SK-N-SH (cell line): ENCODE data around the gene CNIH3. TPM values are rescaled to one million over a fixed set of nuclear protein-coding genes. Genes with fewer than 3 reads are reported as not detected.

Experiments
- CTCF ChIA-PET: fragments of 300-600, 350-600 bp; formaldehyde crosslinking; extraction: SDS; loops from one replicate; lab custom pipeline; 2021; lab: Yijun Ruan, JAX
- POLR2A ChIA-PET: fragments of 350-600 bp; sonication (Branson Sonifier 250); formaldehyde crosslinking; extraction: SDS; loops from one replicate; lab custom pipeline; 2020; ENCODE audit warnings: antibody characterized with exemption, inconsistent platforms; lab: Yijun Ruan, JAX
- DNase-seq: peaks from one replicate; pipeline ENCODE4 v3.0.0; 2012
- H2AFZ ChIP-seq: fragments of 200-600 bp; sonication (generic); 2 replicates; pipeline ENCODE4 v1.8.1; 2016; ENCODE audit warnings: antibody characterized with exemption, mild to moderate bottlenecking, low read depth
- H3F3A ChIP-seq: fragments of 200-600 bp; sonication (generic); replicated peaks from 2 replicates; pipeline ENCODE3; 2016; ENCODE audit warnings: antibody characterized with exemption, mild to moderate bottlenecking; ENCODE audit not compliant: insufficient read depth
- H3K27ac ChIP-seq, 2 experiments: fragments of 200-500 bp in 1 of 2; fragments of 200-600 bp in 1 of 2; sonication (Bioruptor generic) in 1 of 2; sonication (generic), shearing (Covaris generic) in 1 of 2; 2 replicates each; pipeline versions ENCODE4 v1.5.1 to v1.6.1; 2014 to 2016; ENCODE audit warnings: low read depth in 2 of 2, inconsistent platforms in 1 of 2, low read length in 1 of 2, mild to moderate bottlenecking in 1 of 2, mixed read lengths in 1 of 2
- H3K27me3 ChIP-seq: fragments of 200-600 bp; sonication (generic), shearing (Covaris generic); 2 replicates; pipeline ENCODE4 v1.6.1; 2016; ENCODE audit warnings: mixed run types; ENCODE audit not compliant: insufficient read depth
- H3K36me3 ChIP-seq, 2 experiments: fragments of 200-500 bp in 1 of 2; fragments of 200-600 bp in 1 of 2; sonication (Bioruptor generic) in 1 of 2; sonication (generic) in 1 of 2; replicated peaks in 1 of 2; 2 replicates each; pipeline versions ENCODE3 to v1.5.1; 2014 to 2016; ENCODE audit warnings: low read length in 1 of 2, mild to moderate bottlenecking in 1 of 2; ENCODE audit not compliant: insufficient read depth in 2 of 2, control insufficient read depth in 1 of 2
- H3K4me1 ChIP-seq, 2 experiments: fragments of 200-500 bp in 1 of 2; fragments of 200-600 bp in 1 of 2; sonication (Bioruptor generic) in 1 of 2; sonication (generic), shearing (Covaris generic) in 1 of 2; 2 replicates each; pipeline versions ENCODE4 v1.5.1 to v1.6.1; 2014 to 2016; ENCODE audit warnings: low read depth in 1 of 2, low read length in 1 of 2, mixed run types in 1 of 2; ENCODE audit not compliant: insufficient read depth in 2 of 2, control insufficient read depth in 1 of 2
- H3K4me2 ChIP-seq: fragments of 200-600 bp; sonication (generic), shearing (Covaris generic); 2 replicates; pipeline ENCODE4 v1.6.1; 2017; ENCODE audit warnings: mixed run types
- H3K4me3 ChIP-seq, 2 experiments: fragments of 200-500 bp in 1 of 2; fragments of 200-600 bp in 1 of 2; sonication (Bioruptor generic) in 1 of 2; sonication (generic), shearing (Covaris generic) in 1 of 2; 2 replicates each; pipeline versions ENCODE4 v1.5.1 to v1.8.1; 2014 to 2016; ENCODE audit warnings: low read depth in 2 of 2, inconsistent platforms in 1 of 2, low read length in 1 of 2, mild to moderate bottlenecking in 1 of 2, mixed read lengths in 1 of 2, moderate library complexity in 1 of 2
- H3K79me2 ChIP-seq: fragments of 200-600 bp; sonication (generic); 2 replicates; pipeline ENCODE4 v1.8.1; 2017; ENCODE audit warnings: mild to moderate bottlenecking; ENCODE audit not compliant: insufficient read depth
- H3K9ac ChIP-seq: fragments of 200-600 bp; sonication (generic); 2 replicates; pipeline ENCODE4 v1.6.1; 2017; ENCODE audit warnings: mixed run types
- H3K9me2 ChIP-seq: fragments of 200-600 bp; sonication (generic); 2 replicates; pipeline ENCODE4 v1.6.1; 2017; ENCODE audit warnings: mixed run types
- H3K9me3 ChIP-seq: fragments of 200-600 bp; sonication (generic); 2 replicates; pipeline ENCODE4 v1.6.1; 2017; ENCODE audit warnings: mixed run types, mild to moderate bottlenecking, moderate library complexity
- H4K20me1 ChIP-seq: fragments of 200-600 bp; sonication (generic); 2 replicates; pipeline ENCODE4 v1.6.1; 2017; ENCODE audit warnings: mild to moderate bottlenecking, mixed run types; ENCODE audit not compliant: insufficient read depth
- ELF1 ChIP-seq: IDR thresholded peaks from 2 replicates; pipeline ENCODE4 v1.4.0; 2012
- FOXJ3 ChIP-seq: sonication (generic); formaldehyde crosslinking; IDR thresholded peaks from 2 replicates; pipeline ENCODE4 v1.5.1; 2020; ENCODE audit warnings: mild to moderate bottlenecking, missing genetic modification reagents
- FOXM1 ChIP-seq: IDR thresholded peaks from 2 replicates; pipeline ENCODE4 v1.4.0; 2012; ENCODE audit warnings: low read depth, mild to moderate bottlenecking
- JUND ChIP-seq: IDR thresholded peaks from 2 replicates; pipeline ENCODE4 v1.4.0; 2012
- POLR2AphosphoS5 ChIP-seq: IDR thresholded peaks from 2 replicates; pipeline ENCODE4 v1.6.1; 2012; ENCODE audit warnings: low read depth, low read length
- RCOR1 ChIP-seq: fragments of 150-350 bp; IDR thresholded peaks from 2 replicates; pipeline ENCODE4 v1.6.1; 2017; ENCODE audit warnings: antibody characterized with exemption, low read length
- SIN3A ChIP-seq: IDR thresholded peaks from 2 replicates; pipeline ENCODE4 v1.6.1; 2012; ENCODE audit warnings: low read depth, mild to moderate bottlenecking, low read length, moderate library complexity, borderline replicate concordance
- YY1 ChIP-seq: IDR thresholded peaks from 2 replicates; pipeline ENCODE4 v1.4.0; 2012; ENCODE audit warnings: low read depth, mild to moderate bottlenecking
- WGBS: methylation state at CpG from one replicate; pipeline ENCODE4 v1.1.6; 2017; ENCODE audit warnings: low lambda C conversion rate; 5-methylcytosine and 5-hydroxymethylcytosine counted together
- polyA plus RNA-seq, 3 experiments: library from polyadenylated mRNA; depleted of rRNA; stranded (reverse); fragments of >200 nt; gene quantifications; 2 replicates each; pipeline ENCODE4 v1.2.3, GENCODE V29; 2012
- TF ChIP-seq, protein P1 (sequence below): IDR thresholded peaks from 2 replicates; pipeline ENCODE4 v1.4.0; 2012; ENCODE audit warnings: low read depth, borderline replicate concordance
- TF ChIP-seq, protein P2 (sequence below): IDR thresholded peaks from 2 replicates; pipeline ENCODE4 v1.4.0; 2012; ENCODE audit warnings: low read depth

CNIH3 gene
- polyA plus RNA-seq, 1 of the 3 experiments (the other 2 are of a cell fraction): 18.8 TPM

DNA sequence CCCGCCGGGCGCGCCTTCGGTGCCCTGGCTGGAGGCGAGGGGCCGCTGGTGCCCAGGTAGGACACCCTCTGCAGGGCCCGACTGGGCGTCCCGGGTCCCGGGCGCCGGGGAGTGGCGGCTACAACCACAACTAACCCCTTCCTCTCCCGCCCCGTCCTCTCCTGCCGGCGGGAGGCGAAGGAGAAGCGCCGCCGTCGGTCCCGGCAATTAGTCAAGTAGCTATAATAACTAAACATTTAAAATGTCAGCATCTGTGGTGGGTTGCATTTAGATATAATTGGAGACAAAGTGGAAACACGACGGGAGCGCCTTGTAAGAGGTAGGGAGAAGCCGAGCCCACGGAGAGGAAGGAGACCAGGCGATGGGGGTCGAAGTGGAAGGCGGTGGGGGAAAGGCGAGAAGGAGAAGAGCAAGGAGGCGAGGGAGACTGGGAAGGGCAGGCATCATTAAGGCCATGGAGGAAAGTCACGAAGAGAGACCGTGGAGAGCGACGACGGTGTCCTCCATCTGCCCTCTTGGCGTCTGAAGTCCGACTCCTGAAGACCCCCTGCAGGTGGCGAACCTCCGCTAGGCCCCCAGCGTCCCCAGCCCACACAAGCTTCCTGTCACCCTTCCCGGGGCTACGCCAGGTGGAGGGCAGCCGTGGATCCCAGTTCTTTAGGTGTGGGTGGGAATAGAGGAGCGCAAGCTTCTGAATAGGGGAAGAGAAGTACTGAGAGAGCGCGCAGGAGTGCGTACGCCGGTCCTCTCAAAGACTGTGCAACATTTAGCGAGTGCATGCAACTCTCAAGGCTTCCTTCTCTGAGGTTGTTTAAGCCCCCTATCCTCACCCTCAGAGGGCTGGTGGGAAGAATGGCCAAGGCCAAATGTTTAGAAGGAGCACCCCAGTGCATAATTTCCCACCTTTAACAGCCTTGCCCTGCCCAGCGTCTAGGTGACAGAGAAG lies 1.6 kb downstream of the CNIH3 start:
- Histone ChIP-seq H3K4me1 (peaks cover 0 to 4% of the 10 kb centered on the region in 2 experiments; a peak in 2 of 4 replicates), H3K36me3 (peaks cover 0 to 9% of the 10 kb centered on the region in 2 experiments), H3K9ac (peak overlapping the region; percentile 73), H2AFZ (no peak overlapping the region), H3K79me2 (peaks cover 67% of the 10 kb centered on the region), H3F3A (peaks cover 7% of the 10 kb centered on the region), H3K4me2 (peak overlapping the region; percentile 83), H3K27me3 (no peaks in the 10 kb centered on the region), H3K9me3 (no peaks in the 10 kb centered on the region), H3K9me2 (no peaks in the 10 kb centered on the region), H3K27ac (peak overlapping the region in 1 of 2 experiments; percentile 10; a peak in 1 of 4 replicates), H4K20me1 (peaks cover 12% of the 10 kb centered on the region; the same call in 1 of the 2 replicates), H3K4me3 (peak overlapping the region; percentile 62 to 83)
- TF ChIP-seq, protein P1, sequence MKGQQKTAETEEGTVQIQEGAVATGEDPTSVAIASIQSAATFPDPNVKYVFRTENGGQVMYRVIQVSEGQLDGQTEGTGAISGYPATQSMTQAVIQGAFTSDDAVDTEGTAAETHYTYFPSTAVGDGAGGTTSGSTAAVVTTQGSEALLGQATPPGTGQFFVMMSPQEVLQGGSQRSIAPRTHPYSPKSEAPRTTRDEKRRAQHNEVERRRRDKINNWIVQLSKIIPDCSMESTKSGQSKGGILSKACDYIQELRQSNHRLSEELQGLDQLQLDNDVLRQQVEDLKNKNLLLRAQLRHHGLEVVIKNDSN: no peak
- TF ChIP-seq, protein P2, sequence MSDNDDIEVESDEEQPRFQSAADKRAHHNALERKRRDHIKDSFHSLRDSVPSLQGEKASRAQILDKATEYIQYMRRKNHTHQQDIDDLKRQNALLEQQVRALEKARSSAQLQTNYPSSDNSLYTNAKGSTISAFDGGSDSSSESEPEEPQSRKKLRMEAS: peak; percentile 9; the same call in 1 of the 2 replicates
- TF ChIP-seq SIN3A: 0 out of 2 replicates have a peak, but pooled peaks have one; percentile 34
- DNase-seq: peak; percentile 33
- POLR2A ChIA-PET: interaction anchor here (0.7 kb wide), 1 partner anchor 8 kb away, joined by 3 read pairs; no protein-coding TSS in a partner anchor
- CTCF ChIA-PET: interaction anchor here (0.6 to 1.5 kb wide), 3 partner anchors 18 to 305 kb away, joined by 3 read pairs; no protein-coding TSS in a partner anchor
- WGBS: 23% methylated on average over 48 of the region's 55 CpGs

DNA sequence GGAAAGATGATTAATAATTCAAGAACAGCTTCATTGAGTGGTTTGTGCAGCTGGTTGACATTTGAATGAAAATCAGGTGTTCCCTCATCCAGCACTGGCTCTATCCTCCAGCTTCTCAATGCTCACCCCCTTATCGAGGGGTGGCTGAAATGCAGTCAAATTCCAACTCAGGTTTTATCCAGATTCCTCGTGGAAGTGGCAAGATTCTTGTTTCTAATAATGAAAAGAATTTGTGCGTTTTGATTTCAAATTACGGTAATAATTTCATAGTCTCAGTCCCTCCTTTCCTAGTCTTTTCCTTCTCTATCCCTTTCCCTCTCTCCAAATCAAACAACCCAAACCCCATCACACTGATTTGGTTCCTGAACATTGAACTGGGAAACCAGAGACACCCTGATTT lies 3.1 kb downstream of the CNIH3 start:
- ChIA-PET CTCF (interaction anchor here (1.0 kb wide), 1 partner anchor 106 kb away, joined by 3 read pairs; no protein-coding TSS in a partner anchor), POLR2A (no interaction called here)
- Histone ChIP-seq H3K9me2 (no peaks in the 10 kb centered on the region), H2AFZ (no peak overlapping the region), H3K27ac (peak overlapping the region in 1 of 2 experiments; percentile 10; a peak in 1 of 4 replicates), H3K4me1 (peaks cover 8 to 15% of the 10 kb centered on the region in 2 experiments; a peak in 3 of 4 replicates), H3K79me2 (peaks cover 70% of the 10 kb centered on the region), H3K9ac (peak overlapping the region; percentile 73), H3K4me3 (peak overlapping the region; percentile 62 to 83; a peak in 3 of 4 replicates), H3K27me3 (no peaks in the 10 kb centered on the region), H3K36me3 (peaks cover 0 to 9% of the 10 kb centered on the region in 2 experiments), H3K9me3 (no peaks in the 10 kb centered on the region), H3K4me2 (peak overlapping the region; percentile 83), H4K20me1 (peaks cover 12% of the 10 kb centered on the region; the same call in 1 of the 2 replicates), H3F3A (peaks cover 22% of the 10 kb centered on the region)
- no peak for DNase-seq
- WGBS: 49% methylated on average over 4 of the region's 4 CpGs
- no peak for TF ChIP-seq YY1
- TF ChIP-seq FOXJ3 (CRISPR knock-in tag): no peak
- TF ChIP-seq JUND: no peak
- no peak for TF ChIP-seq FOXM1
- no peak for TF ChIP-seq ELF1
- TF ChIP-seq POLR2AphosphoS5: no peak
- no peak for TF ChIP-seq RCOR1
